OCI-LY3 (cell line): Measurements from ENCODE around the gene ADCY5.
A peak's percentile ranks its signal among the peaks of the same experiment; 100 is the strongest.

ENCODE experiments used
- H2AFZ ChIP-seq: fragments of 200-600, 300-600 bp; shearing (Covaris generic); 2 replicates; pipeline ENCODE4 v1.6.0; 2014; ENCODE audit warnings: antibody characterized with exemption, low read depth, low read length
- H3K27ac ChIP-seq: fragments of 200-600, 300-600 bp; sonication (generic); 2 replicates; pipeline ENCODE4 v1.5.1; 2014; ENCODE audit warnings: mild to moderate bottlenecking, low read length, moderate library complexity, mixed read lengths
- H3K27me3 ChIP-seq: fragments of 200-600, 300-600 bp; sonication (generic); 2 replicates; pipeline ENCODE4 v1.6.1; 2014; ENCODE audit warnings: low read depth, low read length, mixed read lengths
- H3K36me3 ChIP-seq: fragments of 200-600, 300-600 bp; sonication (generic); replicated peaks from 2 replicates; pipeline ENCODE3; 2014; ENCODE audit warnings: low read depth, low read length, mixed read lengths
- H3K4me1 ChIP-seq: fragments of 300-600, 200-600 bp; sonication (generic); 2 replicates; pipeline ENCODE4 v1.6.1; 2014; ENCODE audit warnings: low read length, mixed read lengths
- H3K4me2 ChIP-seq: fragments of 200-600, 300-600 bp; sonication (generic); 2 replicates; pipeline ENCODE4 v1.6.1; 2014; ENCODE audit warnings: low read length, mixed read lengths
- H3K4me3 ChIP-seq: fragments of 300-600, 200-600 bp; sonication (generic); 2 replicates; pipeline ENCODE4 v1.5.1; 2014; ENCODE audit warnings: antibody characterized with exemption, mild to moderate bottlenecking, low read length, moderate library complexity
- H3K79me2 ChIP-seq: fragments of 300-600, 200-600 bp; shearing (Covaris generic); 2 replicates; pipeline ENCODE4 v1.6.1; 2014; ENCODE audit warnings: mild to moderate bottlenecking, low read length, mixed read lengths
- H3K9ac ChIP-seq: fragments of 300-600, 200-600 bp; shearing (Covaris generic); 2 replicates; pipeline ENCODE4 v1.6.0; 2014; ENCODE audit warnings: mild to moderate bottlenecking, low read length, moderate library complexity
- H3K9me3 ChIP-seq: fragments of 200-600, 300-600 bp; shearing (Covaris generic); 2 replicates; pipeline ENCODE4 v1.6.1; 2014; ENCODE audit warnings: low read length, mixed read lengths; ENCODE audit not compliant: insufficient read depth
- H4K20me1 ChIP-seq: fragments of 200-600, 300-600 bp; sonication (generic); 2 replicates; pipeline ENCODE4 v1.6.1; 2016; ENCODE audit warnings: low read length, mixed read lengths; ENCODE audit not compliant: insufficient read depth
- EZH2phosphoT487 ChIP-seq: fragments of 200-600 bp; shearing (Covaris generic); IDR thresholded peaks from 2 replicates; pipeline ENCODE4 v1.6.1; 2018; ENCODE audit warnings: antibody characterized with exemption, mixed run types, low read depth
- TF ChIP-seq, protein P1 (sequence below): fragments of 200-600, 300-600 bp; sonication (generic); IDR thresholded peaks from 2 replicates; pipeline ENCODE4 v1.5.1; 2014; ENCODE audit warnings: antibody characterized with exemption, low read length, low read depth

ADCY5 gene

GRCh38 chr3:123367467-123368154 lies 81.3 kb downstream of the ADCY5 start:
- no peak overlapping the region for H2AFZ ChIP-seq
- H3K27me3 ChIP-seq = 0 out of 2 replicates have a peak, but pooled peaks cover 4% of the 10 kb centered on the region

GRCh38 chr3:123365450-123366143 lies 83.3 kb downstream of the ADCY5 start:
- H3K27me3 ChIP-seq = peaks cover 10% of the 10 kb centered on the region; the same call in 1 of the 2 replicates
- H2AFZ ChIP-seq = no peak overlapping the region
- no peak overlapping the region for H3K27ac ChIP-seq
- H3K9ac ChIP-seq = no peak overlapping the region
- no peak for TF ChIP-seq EZH2phosphoT487
- TF ChIP-seq, protein P1, sequence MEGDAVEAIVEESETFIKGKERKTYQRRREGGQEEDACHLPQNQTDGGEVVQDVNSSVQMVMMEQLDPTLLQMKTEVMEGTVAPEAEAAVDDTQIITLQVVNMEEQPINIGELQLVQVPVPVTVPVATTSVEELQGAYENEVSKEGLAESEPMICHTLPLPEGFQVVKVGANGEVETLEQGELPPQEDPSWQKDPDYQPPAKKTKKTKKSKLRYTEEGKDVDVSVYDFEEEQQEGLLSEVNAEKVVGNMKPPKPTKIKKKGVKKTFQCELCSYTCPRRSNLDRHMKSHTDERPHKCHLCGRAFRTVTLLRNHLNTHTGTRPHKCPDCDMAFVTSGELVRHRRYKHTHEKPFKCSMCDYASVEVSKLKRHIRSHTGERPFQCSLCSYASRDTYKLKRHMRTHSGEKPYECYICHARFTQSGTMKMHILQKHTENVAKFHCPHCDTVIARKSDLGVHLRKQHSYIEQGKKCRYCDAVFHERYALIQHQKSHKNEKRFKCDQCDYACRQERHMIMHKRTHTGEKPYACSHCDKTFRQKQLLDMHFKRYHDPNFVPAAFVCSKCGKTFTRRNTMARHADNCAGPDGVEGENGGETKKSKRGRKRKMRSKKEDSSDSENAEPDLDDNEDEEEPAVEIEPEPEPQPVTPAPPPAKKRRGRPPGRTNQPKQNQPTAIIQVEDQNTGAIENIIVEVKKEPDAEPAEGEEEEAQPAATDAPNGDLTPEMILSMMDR = peak; percentile 13; the same call in 1 of the 2 replicates
- H3K36me3 ChIP-seq = no peaks in the 10 kb centered on the region
- no peaks in the 10 kb centered on the region for H4K20me1 ChIP-seq
- H3K9me3 ChIP-seq = no peaks in the 10 kb centered on the region
- no peak overlapping the region for H3K4me3 ChIP-seq
- H3K4me2 ChIP-seq = no peak overlapping the region
- no peaks in the 10 kb centered on the region for H3K4me1 ChIP-seq
- no peaks in the 10 kb centered on the region for H3K79me2 ChIP-seq

More at GRCh38 chr3:123367467-123368154, 81.3 kb downstream of the ADCY5 start:
- H3K9me3 ChIP-seq = no peaks in the 10 kb centered on the region
- no peaks in the 10 kb centered on the region for H3K36me3 ChIP-seq
- H3K27ac ChIP-seq = no peak overlapping the region
- H3K4me1 ChIP-seq = no peaks in the 10 kb centered on the region
- TF ChIP-seq EZH2phosphoT487 = no peak
- TF ChIP-seq, protein P1 = no peak
- H3K4me3 ChIP-seq = no peak overlapping the region
- H3K79me2 ChIP-seq = no peaks in the 10 kb centered on the region
- no peak overlapping the region for H3K4me2 ChIP-seq
- no peak overlapping the region for H3K9ac ChIP-seq
- H4K20me1 ChIP-seq = no peaks in the 10 kb centered on the region

GRCh38 chr3:123361071-123361470 lies 87.8 kb downstream of the ADCY5 start:
- H3K27me3 ChIP-seq = peaks cover 17% of the 10 kb centered on the region
- no peak overlapping the region for H3K9ac ChIP-seq
- no peaks in the 10 kb centered on the region for H3K36me3 ChIP-seq
- H4K20me1 ChIP-seq = no peaks in the 10 kb centered on the region
- H3K4me3 ChIP-seq = no peak overlapping the region
- no peaks in the 10 kb centered on the region for H3K9me3 ChIP-seq
- no peaks in the 10 kb centered on the region for H3K4me1 ChIP-seq
- no peak overlapping the region for H3K4me2 ChIP-seq
- TF ChIP-seq, protein P1 = no peak
- no peak for TF ChIP-seq EZH2phosphoT487
- H3K79me2 ChIP-seq = no peaks in the 10 kb centered on the region
- no peak overlapping the region for H3K27ac ChIP-seq
- H2AFZ ChIP-seq = no peak overlapping the region

- H2AFZ ChIP-seq = no peak overlapping the region
- H3K4me1 ChIP-seq = no peaks in the 10 kb centered on the region
- H3K79me2 ChIP-seq = no peaks in the 10 kb centered on the region
- no peaks in the 10 kb centered on the region for H3K36me3 ChIP-seq
- H3K4me3 ChIP-seq = no peak overlapping the region
- peaks cover 4% of the 10 kb centered on the region; the same call in 1 of the 2 replicates for H3K9me3 ChIP-seq
- no peak overlapping the region for H3K4me2 ChIP-seq
- H3K27ac ChIP-seq = no peak overlapping the region
- H3K9ac ChIP-seq = no peak overlapping the region
- no peak for TF ChIP-seq EZH2phosphoT487
- TF ChIP-seq, protein P1 = no peak
- peaks cover 35% of the 10 kb centered on the region for H3K27me3 ChIP-seq
- no peaks in the 10 kb centered on the region for H4K20me1 ChIP-seq
These were observed 91.6 kb downstream of the ADCY5 start for GRCh38 chr3:123357275-123357674.
